ENCODE results near the gene NSDHL. TPM values are rescaled to one million over a fixed set of nuclear protein-coding genes. Genes with fewer than 3 reads are reported as not detected.
A peak's percentile ranks its signal among the peaks of the same experiment; 100 is the strongest.

The NSDHL gene
- total RNA-seq, 2 experiments from 2014 or later: 13.7 to 20.2 TPM

- intact Hi-C loops (cut with micrococcal nuclease; ENCODE audit: unreplicated experiment): no loop called here
- CTCF ChIA-PET (ENCODE audit: unreplicated experiment): interaction anchor here (0.5 to 0.9 kb wide), 2 partner anchors 12 to 14 kb away, joined by 3 read pairs; no protein-coding TSS in a partner anchor
Measured at GRCh38 chrX:152913910-152914309, 83.0 kb downstream of the NSDHL start.

GRCh38 chrX:152915541-152916241 is 84.8 kb downstream of the NSDHL start:
- no peaks in the 10 kb centered on the region for H4K20me1 ChIP-seq (ENCODE audit: insufficient read depth, low read length)
- H3K9me2 ChIP-seq (ENCODE audit: insufficient read depth, low read length): no peaks in the 10 kb centered on the region
- peaks cover 15% of the 10 kb centered on the region for H3K4me1 ChIP-seq (ENCODE audit: insufficient read depth, low read length, poor library complexity, severe bottlenecking)
- CTCF ChIA-PET (ENCODE audit: unreplicated experiment): interaction anchor here (1.0 kb wide), 1 partner anchor 10 kb away, joined by 3 read pairs; no protein-coding TSS in a partner anchor
- POLR2A ChIA-PET: no interaction called here
- H3K27ac ChIP-seq (ENCODE audit: low read depth, low read length, poor library complexity, severe bottlenecking): no peak overlapping the region
- TF ChIP-seq, protein P1, sequence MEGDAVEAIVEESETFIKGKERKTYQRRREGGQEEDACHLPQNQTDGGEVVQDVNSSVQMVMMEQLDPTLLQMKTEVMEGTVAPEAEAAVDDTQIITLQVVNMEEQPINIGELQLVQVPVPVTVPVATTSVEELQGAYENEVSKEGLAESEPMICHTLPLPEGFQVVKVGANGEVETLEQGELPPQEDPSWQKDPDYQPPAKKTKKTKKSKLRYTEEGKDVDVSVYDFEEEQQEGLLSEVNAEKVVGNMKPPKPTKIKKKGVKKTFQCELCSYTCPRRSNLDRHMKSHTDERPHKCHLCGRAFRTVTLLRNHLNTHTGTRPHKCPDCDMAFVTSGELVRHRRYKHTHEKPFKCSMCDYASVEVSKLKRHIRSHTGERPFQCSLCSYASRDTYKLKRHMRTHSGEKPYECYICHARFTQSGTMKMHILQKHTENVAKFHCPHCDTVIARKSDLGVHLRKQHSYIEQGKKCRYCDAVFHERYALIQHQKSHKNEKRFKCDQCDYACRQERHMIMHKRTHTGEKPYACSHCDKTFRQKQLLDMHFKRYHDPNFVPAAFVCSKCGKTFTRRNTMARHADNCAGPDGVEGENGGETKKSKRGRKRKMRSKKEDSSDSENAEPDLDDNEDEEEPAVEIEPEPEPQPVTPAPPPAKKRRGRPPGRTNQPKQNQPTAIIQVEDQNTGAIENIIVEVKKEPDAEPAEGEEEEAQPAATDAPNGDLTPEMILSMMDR (conservative IDR thresholded peaks at IDR 0.05; ENCODE audit: low read length): peak; percentile 72
- no peak for TF ChIP-seq EZH2phosphoT487 (IDR thresholded peaks at IDR 0.05; ENCODE audit: borderline replicate concordance, low read depth, low read length)
- DNase-seq (ENCODE audit: low spot score): peak; percentile 31
- no peaks in the 10 kb centered on the region for H3K9me3 ChIP-seq (ENCODE audit: low read length)
- H3K4me3 ChIP-seq (ENCODE audit: low read depth, low read length, poor library complexity, severe bottlenecking): no peak overlapping the region
- intact Hi-C loops (cut with micrococcal nuclease; ENCODE audit: unreplicated experiment): no loop called here
- no peaks in the 10 kb centered on the region for H3K79me2 ChIP-seq (ENCODE audit: insufficient read depth, low read depth, low read length)
- H2AFZ ChIP-seq (ENCODE audit: low read length): no peak overlapping the region
- H3K4me2 ChIP-seq (ENCODE audit: low read length): no peak overlapping the region
- no peaks in the 10 kb centered on the region for H3K36me3 ChIP-seq (ENCODE audit: insufficient read depth, low read length)
- BruUV-seq (replicated peaks): no TSS peak

More at GRCh38 chrX:152913910-152914309, 83.0 kb downstream of the NSDHL start:
- DNase-seq (ENCODE audit: low spot score): no peak
- H3K4me2 ChIP-seq (ENCODE audit: low read length): no peak overlapping the region
- no peaks in the 10 kb centered on the region for H4K20me1 ChIP-seq (ENCODE audit: insufficient read depth, low read length)
- H3K4me3 ChIP-seq (ENCODE audit: low read depth, low read length, poor library complexity, severe bottlenecking): no peak overlapping the region
- BruUV-seq (replicated peaks): no TSS peak
- H3K79me2 ChIP-seq (ENCODE audit: insufficient read depth, low read depth, low read length): no peaks in the 10 kb centered on the region
- POLR2A ChIA-PET: no interaction called here
- no peaks in the 10 kb centered on the region for H3K9me3 ChIP-seq (ENCODE audit: low read length)
- no peaks in the 10 kb centered on the region for H3K36me3 ChIP-seq (ENCODE audit: insufficient read depth, low read length)
- H2AFZ ChIP-seq (ENCODE audit: low read length): no peak overlapping the region
- TF ChIP-seq, protein P1 (conservative IDR thresholded peaks at IDR 0.05; ENCODE audit: low read length): no peak
- TF ChIP-seq EZH2phosphoT487 (IDR thresholded peaks at IDR 0.05; ENCODE audit: borderline replicate concordance, low read depth, low read length): no peak
- peaks cover 23% of the 10 kb centered on the region for H3K4me1 ChIP-seq (ENCODE audit: insufficient read depth, low read length, poor library complexity, severe bottlenecking)
- no peak overlapping the region for H3K27ac ChIP-seq (ENCODE audit: low read depth, low read length, poor library complexity, severe bottlenecking)
- no peaks in the 10 kb centered on the region for H3K9me2 ChIP-seq (ENCODE audit: insufficient read depth, low read length)
